ENCODE results near the gene C2CD4D.

The C2CD4D gene

GRCh38 chr1:151799179-151800022 lies 40.2 kb downstream of the C2CD4D start:
- H3K4me3 ChIP-seq (ENCODE audit: low read depth in 1 of 5, low read length in 5 of 5) = no peak overlapping the region
- H3K27me3 ChIP-seq (ENCODE audit: control insufficient read depth in 5 of 5, insufficient read depth in 4 of 5, low read length in 5 of 5) = peaks cover 0 to 30% (median 18%) of the 10 kb centered on the region in 5 donors
- no peak overlapping the region for H3K27ac ChIP-seq (ENCODE audit: low read depth, low read length)
- no peaks in the 10 kb centered on the region for H3K9me3 ChIP-seq (ENCODE audit: control insufficient read depth in 5 of 5, low read length in 5 of 5)
- no peak overlapping the region for H3K9ac ChIP-seq (ENCODE audit: low read length in 5 of 5)
- peaks cover 0 to 2% (median 0%) of the 10 kb centered on the region in 5 donors for H3K36me3 ChIP-seq (ENCODE audit: control insufficient read depth in 5 of 5, insufficient read depth in 5 of 5, low read length in 5 of 5)
- H3K4me1 ChIP-seq (ENCODE audit: control insufficient read depth in 5 of 5, insufficient read depth in 5 of 5, low read length in 5 of 5) = peaks cover 0 to 13% (median 6%) of the 10 kb centered on the region in 5 donors

- H3K4me3 ChIP-seq (ENCODE audit: low read depth in 1 of 5, low read length in 5 of 5) = no peak overlapping the region
- H3K4me1 ChIP-seq (ENCODE audit: control insufficient read depth in 5 of 5, insufficient read depth in 5 of 5, low read length in 5 of 5) = peaks cover 0 to 13% (median 6%) of the 10 kb centered on the region in 5 donors
- peaks cover 0 to 2% (median 0%) of the 10 kb centered on the region in 5 donors for H3K36me3 ChIP-seq (ENCODE audit: control insufficient read depth in 5 of 5, insufficient read depth in 5 of 5, low read length in 5 of 5)
- no peaks in the 10 kb centered on the region for H3K9me3 ChIP-seq (ENCODE audit: control insufficient read depth in 5 of 5, low read length in 5 of 5)
- H3K9ac ChIP-seq (ENCODE audit: low read length in 5 of 5) = no peak overlapping the region
- no peak overlapping the region for H3K27ac ChIP-seq (ENCODE audit: low read depth, low read length)
- H3K27me3 ChIP-seq (ENCODE audit: control insufficient read depth in 5 of 5, insufficient read depth in 4 of 5, low read length in 5 of 5) = peaks cover 0 to 30% (median 13%) of the 10 kb centered on the region in 5 donors
Measured at GRCh38 chr1:151798571-151798970, 41.0 kb downstream of the C2CD4D start.

DNA sequence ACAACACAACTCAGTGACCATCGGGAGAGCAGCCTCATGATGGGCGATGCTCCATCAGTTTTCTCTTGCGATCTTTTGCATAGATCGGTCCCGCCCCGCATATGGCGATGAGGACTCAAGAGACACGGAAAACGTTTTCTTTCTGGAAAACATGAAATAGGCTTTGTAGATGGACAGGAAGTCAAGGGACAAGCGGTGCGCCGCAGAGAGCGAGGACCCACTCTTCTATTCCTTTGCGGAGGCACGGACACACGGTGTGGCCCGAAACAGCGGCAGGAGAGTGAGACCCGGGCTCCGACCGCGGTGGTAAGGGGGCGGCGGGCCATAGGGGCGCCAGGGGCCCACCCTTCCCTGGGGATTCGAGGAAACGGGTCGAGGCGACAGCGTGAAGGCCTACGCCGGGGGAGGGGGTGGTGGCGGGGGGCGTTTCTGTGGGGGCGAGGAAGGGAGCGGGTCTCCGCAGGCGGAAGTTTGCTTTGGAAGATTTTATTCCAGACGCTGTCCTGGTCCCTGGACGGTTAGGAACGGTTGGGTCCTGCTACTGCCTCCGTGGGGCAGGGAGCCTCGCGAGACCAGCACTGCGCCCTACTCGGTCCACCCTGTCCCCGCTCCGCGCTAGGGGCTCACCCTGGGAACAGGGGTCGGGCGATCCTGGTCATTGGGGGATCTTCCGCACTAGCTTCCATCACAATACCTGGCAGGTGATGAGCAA lies 48.5 kb downstream of the C2CD4D start:
- Histone ChIP-seq H3K9ac (ENCODE audit: low read length in 5 of 5) (peak overlapping the region; percentile 77 to 84 (median 77)), H3K9me3 (ENCODE audit: control insufficient read depth in 5 of 5, low read length in 5 of 5) (no peaks in the 10 kb centered on the region), H3K4me3 (ENCODE audit: low read depth in 1 of 5, low read length in 5 of 5) (peak overlapping the region; percentile 83 to 99 (median 93)), H3K4me1 (ENCODE audit: control insufficient read depth in 5 of 5, insufficient read depth in 5 of 5, low read length in 5 of 5) (peaks cover 0 to 23% (median 17%) of the 10 kb centered on the region in 5 donors), H3K27ac (ENCODE audit: low read depth, low read length) (peak overlapping the region; percentile 69), H3K27me3 (ENCODE audit: control insufficient read depth in 5 of 5, insufficient read depth in 4 of 5, low read length in 5 of 5) (no peaks in the 10 kb centered on the region), H3K36me3 (ENCODE audit: control insufficient read depth in 5 of 5, insufficient read depth in 5 of 5, low read length in 5 of 5) (no peaks in the 10 kb centered on the region)

DNA sequence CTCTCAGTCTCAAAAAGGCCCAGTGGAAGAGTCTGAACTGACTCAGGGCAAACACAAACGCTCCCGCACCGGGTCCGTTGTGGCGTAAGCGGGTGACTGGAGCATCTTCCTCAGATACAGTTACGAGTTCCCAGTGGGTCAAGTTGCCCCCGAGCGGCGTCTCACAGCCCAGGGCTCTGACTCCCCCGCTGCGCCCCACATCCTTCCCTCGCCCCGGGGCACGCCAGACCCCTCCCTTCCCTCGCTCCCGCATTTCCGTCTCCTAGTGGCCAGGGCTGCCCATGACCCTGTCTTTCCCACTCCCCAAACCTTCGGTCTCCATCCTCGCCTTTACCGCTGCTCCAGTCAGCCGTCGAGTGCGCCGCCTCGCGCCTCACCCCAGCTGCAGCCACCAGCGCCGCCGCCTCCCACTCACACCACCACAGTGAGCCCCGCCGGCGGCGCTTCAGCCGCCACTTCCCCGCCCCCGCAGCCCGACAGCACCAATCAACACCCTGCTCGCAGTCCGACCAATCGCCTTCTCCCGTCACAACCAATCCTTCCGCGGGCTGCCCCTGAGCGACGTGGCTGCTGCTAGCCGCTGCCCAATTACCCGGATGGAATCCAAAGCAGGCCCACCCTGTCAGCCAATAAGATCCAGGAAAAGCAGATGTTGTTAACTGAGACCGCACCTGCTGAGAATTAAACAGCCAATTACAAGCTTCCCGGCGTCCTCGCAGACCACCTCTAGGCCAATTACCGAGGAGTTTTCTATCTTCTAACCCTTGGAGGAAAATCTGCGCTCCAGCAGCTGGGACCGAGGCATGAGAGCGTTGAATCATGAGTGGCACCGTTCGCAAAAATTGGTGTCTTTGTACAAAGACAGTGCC lies 49.3 kb downstream of the C2CD4D start, which contains the start of gene TDRKH:
Gene TDRKH, minus strand, starts transcription at position 430 of the 869 bp plus-strand sequence. CDS start 7,478 bp downstream, outside the sequence.
- Histone ChIP-seq H3K4me3 (ENCODE audit: low read depth in 1 of 5, low read length in 5 of 5) (peak within 1 kb of the TSS; percentile 83 to 99 (median 93)), H3K27ac (ENCODE audit: low read depth, low read length) (peak within 1 kb of the TSS; percentile 69), H3K9me3 (ENCODE audit: control insufficient read depth in 5 of 5, low read length in 5 of 5) (no peaks in the 10 kb centered on the region), H3K27me3 (ENCODE audit: control insufficient read depth in 5 of 5, insufficient read depth in 4 of 5, low read length in 5 of 5) (no peaks in the 10 kb centered on the region), H3K36me3 (ENCODE audit: control insufficient read depth in 5 of 5, insufficient read depth in 5 of 5, low read length in 5 of 5) (no peaks in the 10 kb centered on the region), H3K9ac (ENCODE audit: low read length in 5 of 5) (peak within 1 kb of the TSS; percentile 77 to 84 (median 77)), H3K4me1 (ENCODE audit: control insufficient read depth in 5 of 5, insufficient read depth in 5 of 5, low read length in 5 of 5) (peaks cover 0 to 23% (median 17%) of the 10 kb centered on the region in 5 donors)
